Smooth muscle cell (in vitro differentiated cells): ENCODE measurements around the gene CDCA8. TPM values are rescaled to one million over a fixed set of nuclear protein-coding genes. Genes with fewer than 3 reads are reported as not detected.

Experiments used
- DNase-seq: peaks from one replicate; lab custom pipeline; 2025; ENCODE audit not compliant: unreplicated experiment; lab: John Stamatoyannopoulos, UW
- H2AFZ ChIP-seq: fragments of 200-600 bp; sonication (generic); 2 replicates; pipeline ENCODE4 v1.6.0; 2016; ENCODE audit warnings: antibody characterized with exemption, low read depth, mild to moderate bottlenecking
- H3F3A ChIP-seq: fragments of 200-600 bp; sonication (generic); 2 replicates; pipeline ENCODE4 v1.6.0; 2017; ENCODE audit warnings: antibody characterized with exemption, low read depth
- H3K27ac ChIP-seq: fragments of 200-600 bp; sonication (generic); 2 replicates; pipeline ENCODE4 v1.5.1; 2016; ENCODE audit warnings: low read depth, mild to moderate bottlenecking
- H3K27me3 ChIP-seq: fragments of 200-600 bp; sonication (generic); 2 replicates; pipeline ENCODE4 v1.6.1; 2016; ENCODE audit warnings: low read depth, mild to moderate bottlenecking
- H3K36me3 ChIP-seq: fragments of 200-600 bp; sonication (generic); 2 replicates; pipeline ENCODE4 v1.5.1; 2016; ENCODE audit warnings: low read depth
- H3K4me1 ChIP-seq: fragments of 200-600 bp; sonication (generic); 2 replicates; pipeline ENCODE4 v1.5.1; 2016; ENCODE audit warnings: low read depth
- H3K4me2 ChIP-seq: fragments of 200-600 bp; sonication (generic); 2 replicates; pipeline ENCODE4 v1.6.0; 2016; ENCODE audit warnings: mild to moderate bottlenecking
- H3K4me3 ChIP-seq: fragments of 200-600 bp; sonication (generic); 2 replicates; pipeline ENCODE4 v1.5.1; 2016; ENCODE audit warnings: mild to moderate bottlenecking
- H3K79me2 ChIP-seq: fragments of 200-600 bp; sonication (generic); 2 replicates; pipeline ENCODE4 v1.6.0; 2016; ENCODE audit warnings: low read depth, mild to moderate bottlenecking
- H3K9ac ChIP-seq: fragments of 200-600 bp; sonication (generic); 2 replicates; pipeline ENCODE4 v1.6.0; 2016; ENCODE audit warnings: low read depth
- H3K9me3 ChIP-seq: fragments of 200-600 bp; sonication (generic); replicated peaks from 2 replicates; pipeline ENCODE4 v1.5.1; 2016; ENCODE audit warnings: low read depth
- H4K20me1 ChIP-seq: fragments of 200-600 bp; sonication (generic); 2 replicates; pipeline ENCODE4 v1.6.0; 2016; ENCODE audit warnings: low read depth
- whole genome bisulfite sequencing: methylation state at CpG from one replicate; pipeline ENCODE4 v1.1.7; 2016; ENCODE audit warnings: low lambda C conversion rate; 5-methylcytosine and 5-hydroxymethylcytosine counted together
- polyA plus RNA-seq: library from polyadenylated mRNA; unstranded; fragments of >200 nt; fragmentation: Nextera tagmentation; extraction: Ambion mirVana; gene quantifications from 2 replicates; pipeline ENCODE4 v1.2.1, GENCODE V29; 2016
- total RNA-seq: library from RNA; depleted of rRNA; stranded (reverse); fragments of >200 nt; gene quantifications from 2 replicates; pipeline ENCODE4 v1.2.3, GENCODE V29; 2014
- TF ChIP-seq, protein P1 (sequence below): fragments of 200-600 bp; sonication (generic); IDR thresholded peaks from 2 replicates; pipeline ENCODE4 v1.5.1; 2017; ENCODE audit warnings: borderline replicate concordance, mild to moderate bottlenecking, antibody characterized with exemption; ENCODE audit not compliant: insufficient read depth, poor library complexity, severe bottlenecking

The CDCA8 gene
- total and polyA plus RNA-seq, 2 experiments from 2014 or later, result 2.4 to 12.4 TPM

- no peak for DNase-seq
- H3K27me3 ChIP-seq, result no peaks in the 10 kb centered on the region
These were observed 8.7 kb downstream of the CDCA8 start for GRCh38 chr1:37701051-37701450.

DNA sequence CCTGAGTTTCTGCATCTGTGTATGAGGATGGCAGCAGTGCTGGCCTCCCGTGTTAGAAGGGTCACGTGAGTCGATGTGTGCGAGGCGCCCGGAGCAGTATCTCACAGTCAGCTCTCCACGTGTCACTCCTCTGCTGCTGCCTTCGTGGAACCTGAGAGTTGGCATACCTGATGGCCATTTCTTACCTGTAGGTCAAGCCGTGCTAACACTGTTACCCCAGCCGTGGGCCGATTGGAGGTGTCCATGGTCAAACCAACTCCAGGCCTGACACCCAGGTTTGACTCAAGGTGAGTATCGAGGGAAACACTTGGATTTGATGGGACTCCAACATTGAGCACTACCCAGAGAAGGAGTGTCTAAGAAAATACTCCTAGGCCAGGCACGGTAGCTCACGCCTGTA, 10.7 kb downstream of the CDCA8 start:
- H3K9me3 ChIP-seq, result no peaks in the 10 kb centered on the region
- no peaks in the 10 kb centered on the region for H4K20me1 ChIP-seq
- H3K4me1 ChIP-seq, result no peaks in the 10 kb centered on the region
- H2AFZ ChIP-seq, result no peak overlapping the region
- TF ChIP-seq, protein P1, sequence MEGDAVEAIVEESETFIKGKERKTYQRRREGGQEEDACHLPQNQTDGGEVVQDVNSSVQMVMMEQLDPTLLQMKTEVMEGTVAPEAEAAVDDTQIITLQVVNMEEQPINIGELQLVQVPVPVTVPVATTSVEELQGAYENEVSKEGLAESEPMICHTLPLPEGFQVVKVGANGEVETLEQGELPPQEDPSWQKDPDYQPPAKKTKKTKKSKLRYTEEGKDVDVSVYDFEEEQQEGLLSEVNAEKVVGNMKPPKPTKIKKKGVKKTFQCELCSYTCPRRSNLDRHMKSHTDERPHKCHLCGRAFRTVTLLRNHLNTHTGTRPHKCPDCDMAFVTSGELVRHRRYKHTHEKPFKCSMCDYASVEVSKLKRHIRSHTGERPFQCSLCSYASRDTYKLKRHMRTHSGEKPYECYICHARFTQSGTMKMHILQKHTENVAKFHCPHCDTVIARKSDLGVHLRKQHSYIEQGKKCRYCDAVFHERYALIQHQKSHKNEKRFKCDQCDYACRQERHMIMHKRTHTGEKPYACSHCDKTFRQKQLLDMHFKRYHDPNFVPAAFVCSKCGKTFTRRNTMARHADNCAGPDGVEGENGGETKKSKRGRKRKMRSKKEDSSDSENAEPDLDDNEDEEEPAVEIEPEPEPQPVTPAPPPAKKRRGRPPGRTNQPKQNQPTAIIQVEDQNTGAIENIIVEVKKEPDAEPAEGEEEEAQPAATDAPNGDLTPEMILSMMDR, result no peak
- no peaks in the 10 kb centered on the region for H3K36me3 ChIP-seq
- no peaks in the 10 kb centered on the region for H3K79me2 ChIP-seq
- H3K4me3 ChIP-seq, result no peak overlapping the region
- no peak for DNase-seq
- H3K27ac ChIP-seq, result no peak overlapping the region
- no peaks in the 10 kb centered on the region for H3K27me3 ChIP-seq
- H3F3A ChIP-seq, result no peaks in the 10 kb centered on the region
- WGBS, result 97% methylated on average over 14 of the region's 14 CpGs
- no peak overlapping the region for H3K9ac ChIP-seq
- no peak overlapping the region for H3K4me2 ChIP-seq

More at GRCh38 chr1:37701051-37701450, 8.7 kb downstream of the CDCA8 start:
- H3K79me2 ChIP-seq, result no peaks in the 10 kb centered on the region
- H3K4me3 ChIP-seq, result no peak overlapping the region
- no peaks in the 10 kb centered on the region for H3F3A ChIP-seq
- H2AFZ ChIP-seq, result no peak overlapping the region
- no peaks in the 10 kb centered on the region for H3K36me3 ChIP-seq
- H3K4me2 ChIP-seq, result no peak overlapping the region
- H3K4me1 ChIP-seq, result no peaks in the 10 kb centered on the region
- H3K9me3 ChIP-seq, result no peaks in the 10 kb centered on the region
- TF ChIP-seq, protein P1, result no peak
- WGBS, result 90% methylated on average over 2 of the region's 2 CpGs
- H4K20me1 ChIP-seq, result no peaks in the 10 kb centered on the region
- no peak overlapping the region for H3K9ac ChIP-seq
- H3K27ac ChIP-seq, result no peak overlapping the region

DNA sequence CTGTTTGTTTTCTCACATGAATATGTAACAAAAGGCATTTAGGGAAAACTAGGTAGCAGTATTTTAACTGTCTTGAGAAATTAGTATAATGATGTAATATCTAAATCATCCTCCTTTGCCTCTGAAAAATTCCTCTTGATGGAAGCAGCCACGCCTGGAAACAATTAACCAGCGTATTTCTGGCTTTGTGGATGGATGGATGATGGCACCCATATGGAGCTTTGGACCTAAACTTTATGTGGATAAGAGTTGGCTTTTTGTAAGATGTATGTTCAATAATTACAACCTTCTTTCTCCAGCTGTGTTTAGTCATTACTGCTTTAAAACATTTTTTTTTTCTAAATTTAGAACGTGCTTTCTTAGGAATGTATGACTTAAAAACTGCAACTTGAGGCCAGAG, 12.7 kb downstream of the CDCA8 start:
- no peaks in the 10 kb centered on the region for H4K20me1 ChIP-seq
- TF ChIP-seq, protein P1, result no peak
- H3F3A ChIP-seq, result no peaks in the 10 kb centered on the region
- no peak overlapping the region for H3K27ac ChIP-seq
- no peak overlapping the region for H3K4me2 ChIP-seq
- WGBS, result 82% methylated on average over 3 of the region's 3 CpGs
- H3K4me1 ChIP-seq, result no peaks in the 10 kb centered on the region
- no peaks in the 10 kb centered on the region for H3K36me3 ChIP-seq
- H3K79me2 ChIP-seq, result no peaks in the 10 kb centered on the region
- DNase-seq, result no peak
- no peak overlapping the region for H3K9ac ChIP-seq
- no peaks in the 10 kb centered on the region for H3K9me3 ChIP-seq
- H3K27me3 ChIP-seq, result no peaks in the 10 kb centered on the region
- no peak overlapping the region for H3K4me3 ChIP-seq
- H2AFZ ChIP-seq, result no peak overlapping the region

DNA sequence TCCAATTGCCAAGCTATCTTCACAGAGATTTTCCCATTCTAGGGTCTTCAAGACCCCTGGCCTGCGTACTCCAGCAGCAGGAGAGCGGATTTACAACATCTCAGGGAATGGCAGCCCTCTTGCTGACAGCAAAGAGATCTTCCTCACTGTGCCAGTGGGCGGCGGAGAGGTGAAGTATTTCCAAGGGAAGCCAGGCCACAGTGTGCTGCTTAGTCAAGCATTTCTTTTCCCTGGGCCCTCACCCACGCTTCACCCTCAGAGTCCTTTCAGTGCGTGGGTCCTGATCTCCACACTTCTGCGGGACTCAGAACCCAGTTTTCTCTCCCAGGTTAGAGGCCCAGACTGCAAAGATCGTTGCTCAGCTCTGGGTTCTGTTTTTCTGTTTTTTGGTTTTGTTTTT, 13.1 kb downstream of the CDCA8 start:
- WGBS, result 92% methylated on average over 8 of the region's 8 CpGs
- Histone ChIP-seq H3K9ac (no peak overlapping the region), H3K4me3 (no peak overlapping the region)

More for the DNA sequence above, 13.1 kb downstream of the CDCA8 start:
- no peaks in the 10 kb centered on the region for H3K9me3 ChIP-seq
- no peaks in the 10 kb centered on the region for H3K79me2 ChIP-seq
- TF ChIP-seq, protein P1, result no peak
- no peaks in the 10 kb centered on the region for H4K20me1 ChIP-seq
- no peak overlapping the region for H3K27ac ChIP-seq
- H3F3A ChIP-seq, result no peaks in the 10 kb centered on the region
- no peaks in the 10 kb centered on the region for H3K27me3 ChIP-seq
- no peak overlapping the region for H3K4me2 ChIP-seq
- no peaks in the 10 kb centered on the region for H3K4me1 ChIP-seq
- no peak overlapping the region for H2AFZ ChIP-seq
- no peaks in the 10 kb centered on the region for H3K36me3 ChIP-seq
- DNase-seq, result no peak
